Fibroblast of the aortic adventitia (primary cell): Measurements from ENCODE around the gene PLEKHM2. TPM values are rescaled to one million over a fixed set of nuclear protein-coding genes. Genes with fewer than 3 reads are reported as not detected.

Experiments
- DNase-seq: peaks from one replicate; pipeline ENCODE4 v3.0.0-alpha.2; 2010; ENCODE audit warnings: low read depth
- H3K4me3 ChIP-seq: 2 replicates; pipeline ENCODE4 v1.5.1; 2011; ENCODE audit warnings: low read depth, mild to moderate bottlenecking, control low read depth, low read length, moderate library complexity
- total RNA-seq: library from RNA; depleted of rRNA; stranded (reverse); fragments of >200 nt; gene quantifications from 2 replicates; pipeline ENCODE4 v1.2.3, GENCODE V29; 2012; ENCODE audit warnings: low replicate concordance
- TF ChIP-seq, protein P1 (sequence below): IDR thresholded peaks from 2 replicates; pipeline ENCODE4 v1.5.1; 2011; ENCODE audit warnings: mild to moderate bottlenecking, low read length, control low read depth, inconsistent platforms; ENCODE audit not compliant: insufficient read depth

PLEKHM2 gene
- total RNA-seq, 1 donor, result 76.5 TPM

DNA sequence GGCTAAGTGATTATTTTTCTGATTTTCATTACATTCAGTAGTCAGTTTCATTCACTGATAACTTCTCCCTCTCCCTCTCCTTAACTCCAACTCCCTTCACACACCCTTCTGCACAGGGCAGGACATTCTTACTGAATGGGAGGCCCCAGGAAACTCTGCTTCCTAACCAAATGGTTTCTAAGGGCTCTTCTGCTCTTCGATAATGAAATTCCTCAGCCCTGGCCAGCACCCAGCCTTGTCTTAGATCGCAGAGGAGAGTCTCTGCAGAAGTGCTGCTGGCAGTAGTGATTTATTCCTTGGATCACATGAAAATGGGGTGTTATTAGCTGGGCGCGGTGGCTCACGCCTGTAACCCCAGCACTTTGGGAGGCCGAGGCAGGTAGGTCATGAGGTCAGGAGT, 16.4 kb downstream of the PLEKHM2 start:
- TF ChIP-seq, protein P1, sequence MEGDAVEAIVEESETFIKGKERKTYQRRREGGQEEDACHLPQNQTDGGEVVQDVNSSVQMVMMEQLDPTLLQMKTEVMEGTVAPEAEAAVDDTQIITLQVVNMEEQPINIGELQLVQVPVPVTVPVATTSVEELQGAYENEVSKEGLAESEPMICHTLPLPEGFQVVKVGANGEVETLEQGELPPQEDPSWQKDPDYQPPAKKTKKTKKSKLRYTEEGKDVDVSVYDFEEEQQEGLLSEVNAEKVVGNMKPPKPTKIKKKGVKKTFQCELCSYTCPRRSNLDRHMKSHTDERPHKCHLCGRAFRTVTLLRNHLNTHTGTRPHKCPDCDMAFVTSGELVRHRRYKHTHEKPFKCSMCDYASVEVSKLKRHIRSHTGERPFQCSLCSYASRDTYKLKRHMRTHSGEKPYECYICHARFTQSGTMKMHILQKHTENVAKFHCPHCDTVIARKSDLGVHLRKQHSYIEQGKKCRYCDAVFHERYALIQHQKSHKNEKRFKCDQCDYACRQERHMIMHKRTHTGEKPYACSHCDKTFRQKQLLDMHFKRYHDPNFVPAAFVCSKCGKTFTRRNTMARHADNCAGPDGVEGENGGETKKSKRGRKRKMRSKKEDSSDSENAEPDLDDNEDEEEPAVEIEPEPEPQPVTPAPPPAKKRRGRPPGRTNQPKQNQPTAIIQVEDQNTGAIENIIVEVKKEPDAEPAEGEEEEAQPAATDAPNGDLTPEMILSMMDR, result no peak
- no peak overlapping the region for H3K4me3 ChIP-seq
- peak; percentile 79 for DNase-seq

DNA sequence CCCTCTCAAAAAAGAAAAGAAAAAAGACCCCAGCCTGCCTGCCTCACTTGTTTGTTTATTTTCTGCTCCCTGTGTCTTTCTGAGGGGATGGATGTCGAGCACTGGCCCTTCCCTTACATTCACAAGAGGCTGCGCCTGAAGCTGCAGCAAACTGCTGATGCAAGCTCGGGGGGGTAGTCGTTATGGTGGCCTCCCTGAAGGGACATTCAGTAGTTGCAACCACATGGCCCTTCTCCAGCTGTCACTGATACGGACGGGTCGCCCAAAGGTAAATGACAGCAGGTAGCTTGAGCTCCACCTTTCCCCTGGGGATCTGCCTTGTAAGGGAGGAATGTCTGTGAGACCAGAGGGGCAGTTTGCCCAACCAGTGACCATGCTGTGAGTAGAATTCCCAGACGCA, 17.7 kb downstream of the PLEKHM2 start:
- no peak for DNase-seq
- no peak overlapping the region for H3K4me3 ChIP-seq
- TF ChIP-seq, protein P1, result no peak

DNA sequence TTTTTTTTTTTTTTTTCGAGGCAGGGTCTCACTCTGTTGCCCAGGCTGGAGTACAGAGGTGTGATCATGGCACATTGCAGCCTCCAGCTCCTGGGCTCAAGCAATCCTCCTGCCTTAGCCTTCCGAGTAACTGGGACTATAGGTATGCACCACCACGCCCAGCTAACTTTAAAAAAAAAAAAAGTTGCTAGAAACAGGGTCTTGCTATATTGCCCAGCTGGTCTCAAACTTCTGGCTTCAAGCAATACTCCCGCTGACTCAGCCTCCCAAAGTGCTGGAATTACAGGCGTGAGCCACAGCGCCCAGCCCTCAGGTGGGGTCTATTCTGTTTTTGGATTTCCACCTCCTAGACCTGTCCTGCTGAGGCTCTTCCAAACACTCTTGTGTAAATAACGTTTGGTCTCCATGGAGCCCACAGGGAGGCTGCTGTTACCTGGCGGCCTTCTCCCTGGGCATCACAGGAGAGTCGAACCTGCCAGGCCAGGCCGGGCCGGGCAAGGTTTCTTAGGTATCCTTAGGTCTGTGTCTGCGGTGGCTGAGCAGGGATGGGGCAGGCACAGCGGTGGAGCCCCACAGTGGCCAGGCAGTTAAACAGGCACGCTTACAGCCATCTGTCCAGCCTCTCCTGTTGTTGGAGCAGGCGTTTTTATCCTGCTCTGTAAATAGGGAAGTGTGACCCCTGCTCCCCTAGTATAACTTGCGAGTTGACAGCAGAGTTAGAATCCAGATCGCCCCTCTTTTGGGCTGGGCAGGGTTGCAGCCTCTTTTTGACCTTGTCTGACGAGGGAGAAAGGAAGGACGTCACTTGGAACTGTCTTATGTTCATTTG, 18.8 kb downstream of the PLEKHM2 start:
- DNase-seq, result no peak
- no peak overlapping the region for H3K4me3 ChIP-seq
- TF ChIP-seq, protein P1, result peak; percentile 35

GRCh38 chr1:15703562-15703961, 19.4 kb downstream of the PLEKHM2 start:
- peak; percentile 96 for DNase-seq
- H3K4me3 ChIP-seq, result peak overlapping the region; percentile 2
- TF ChIP-seq, protein P1, result no peak

DNA sequence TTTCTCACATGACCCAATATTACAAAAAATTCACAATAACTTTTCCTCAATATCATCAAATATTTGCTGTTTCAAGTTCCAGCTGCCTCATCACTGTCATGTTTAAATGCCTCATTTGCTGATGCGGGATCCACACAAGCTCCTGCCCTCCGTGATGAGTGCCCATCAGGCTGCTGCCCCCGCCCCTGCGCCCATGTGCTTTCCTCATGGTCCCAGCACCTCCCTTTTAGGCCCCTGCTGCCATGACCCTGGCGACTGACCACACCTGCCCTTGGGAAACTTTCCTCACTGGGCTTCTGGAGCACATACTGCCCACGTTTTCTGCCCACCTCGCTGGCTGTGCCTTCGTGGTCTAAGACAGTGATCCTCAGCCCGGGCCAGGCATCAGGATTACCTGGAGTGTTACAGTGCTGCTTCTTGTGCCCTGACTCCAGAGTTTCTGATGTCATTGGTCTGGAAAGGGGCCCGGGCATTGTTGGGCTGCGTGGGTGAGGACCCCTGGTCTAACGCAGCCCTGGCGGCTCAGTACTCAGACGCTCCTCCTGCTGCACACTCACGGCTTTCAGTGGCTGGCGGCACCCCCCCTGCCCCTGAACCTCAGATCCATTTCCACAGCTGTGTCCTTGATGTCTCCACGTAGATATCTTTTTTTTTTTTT, 20.5 kb downstream of the PLEKHM2 start:
- no peak for DNase-seq
- H3K4me3 ChIP-seq, result no peak overlapping the region
- TF ChIP-seq, protein P1, result no peak

DNA sequence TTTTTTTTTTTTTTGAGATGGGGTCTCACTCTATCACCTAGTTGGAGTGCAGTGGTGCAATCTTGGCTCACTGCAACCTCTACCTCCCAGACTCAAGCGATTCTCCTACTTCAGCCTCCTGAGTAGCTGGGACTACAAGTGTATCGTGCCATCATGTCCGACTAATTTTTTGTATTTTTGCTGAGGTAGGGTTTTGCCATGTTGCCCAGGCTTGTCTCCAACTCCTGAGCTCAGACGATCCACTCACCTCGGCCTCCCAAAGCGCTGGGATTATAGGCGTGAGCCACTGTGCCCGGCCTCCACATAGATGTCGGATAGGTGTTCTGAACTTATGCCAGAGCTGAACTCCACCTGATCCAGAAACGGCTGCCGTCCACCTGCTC, 21.1 kb downstream of the PLEKHM2 start:
- DNase-seq, result no peak
- H3K4me3 ChIP-seq, result no peak overlapping the region
- TF ChIP-seq, protein P1, result no peak

GRCh38 chr1:15706751-15707150, 22.6 kb downstream of the PLEKHM2 start:
- no peak for DNase-seq
- TF ChIP-seq, protein P1, result no peak
- no peak overlapping the region for H3K4me3 ChIP-seq
